GM12874 (cell line): ENCODE measurements around the gene PPP3R1.

Experiments used
- TF ChIP-seq, protein P1 (sequence below): IDR thresholded peaks from 2 replicates; pipeline ENCODE4 v1.5.1; 2011; ENCODE audit warnings: low read depth, mild to moderate bottlenecking, control low read depth, low read length, moderate library complexity; ENCODE audit not compliant: insufficient read depth

Gene PPP3R1, protein sequence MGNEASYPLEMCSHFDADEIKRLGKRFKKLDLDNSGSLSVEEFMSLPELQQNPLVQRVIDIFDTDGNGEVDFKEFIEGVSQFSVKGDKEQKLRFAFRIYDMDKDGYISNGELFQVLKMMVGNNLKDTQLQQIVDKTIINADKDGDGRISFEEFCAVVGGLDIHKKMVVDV

DNA sequence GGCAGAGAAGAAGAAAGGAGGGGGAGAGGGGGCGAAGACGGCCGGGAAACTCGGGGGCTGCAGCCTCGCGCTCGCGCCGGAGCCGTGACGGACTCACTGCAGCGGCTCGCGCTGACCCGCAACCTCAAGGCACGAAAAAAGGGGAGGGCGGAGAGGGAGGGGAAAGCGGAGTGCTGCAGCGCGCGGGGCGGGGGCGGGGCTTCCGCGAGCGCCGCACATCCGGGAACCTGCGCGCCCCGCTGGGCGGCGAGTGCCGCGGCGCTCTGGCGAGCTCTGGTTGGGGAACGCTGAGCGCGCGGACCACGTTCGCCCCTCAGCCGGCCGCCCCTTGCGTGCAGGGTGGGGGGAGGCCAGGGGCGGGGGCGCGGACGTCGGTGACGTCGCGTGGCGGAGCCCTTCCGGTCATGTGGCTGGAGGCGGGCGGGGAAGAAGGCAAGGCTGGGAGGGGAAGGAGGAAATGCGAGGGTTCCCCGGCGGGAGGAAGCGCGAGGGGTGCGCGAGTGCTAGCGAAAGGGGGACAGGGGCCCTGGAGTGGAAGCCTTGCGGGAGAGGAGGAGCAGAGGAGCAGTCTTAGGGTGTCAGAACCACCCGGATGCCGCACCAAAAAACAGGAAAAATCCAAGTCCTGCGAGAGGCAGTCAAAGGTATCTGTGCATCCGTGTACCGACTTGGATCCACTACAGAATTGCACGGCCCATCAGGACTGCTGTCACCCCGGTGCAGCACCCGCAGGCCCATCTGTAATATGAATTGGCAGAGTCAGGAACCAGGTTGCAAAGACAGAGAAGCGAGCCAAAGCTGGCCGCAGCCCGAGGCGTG is at the start of gene PPP3R1:
PPP3R1 (minus strand) TSS at position 133 of the 819 bp plus-strand sequence. CDS start 405 bp downstream, outside the sequence.
- TF ChIP-seq, protein P1, sequence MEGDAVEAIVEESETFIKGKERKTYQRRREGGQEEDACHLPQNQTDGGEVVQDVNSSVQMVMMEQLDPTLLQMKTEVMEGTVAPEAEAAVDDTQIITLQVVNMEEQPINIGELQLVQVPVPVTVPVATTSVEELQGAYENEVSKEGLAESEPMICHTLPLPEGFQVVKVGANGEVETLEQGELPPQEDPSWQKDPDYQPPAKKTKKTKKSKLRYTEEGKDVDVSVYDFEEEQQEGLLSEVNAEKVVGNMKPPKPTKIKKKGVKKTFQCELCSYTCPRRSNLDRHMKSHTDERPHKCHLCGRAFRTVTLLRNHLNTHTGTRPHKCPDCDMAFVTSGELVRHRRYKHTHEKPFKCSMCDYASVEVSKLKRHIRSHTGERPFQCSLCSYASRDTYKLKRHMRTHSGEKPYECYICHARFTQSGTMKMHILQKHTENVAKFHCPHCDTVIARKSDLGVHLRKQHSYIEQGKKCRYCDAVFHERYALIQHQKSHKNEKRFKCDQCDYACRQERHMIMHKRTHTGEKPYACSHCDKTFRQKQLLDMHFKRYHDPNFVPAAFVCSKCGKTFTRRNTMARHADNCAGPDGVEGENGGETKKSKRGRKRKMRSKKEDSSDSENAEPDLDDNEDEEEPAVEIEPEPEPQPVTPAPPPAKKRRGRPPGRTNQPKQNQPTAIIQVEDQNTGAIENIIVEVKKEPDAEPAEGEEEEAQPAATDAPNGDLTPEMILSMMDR, result no peak

DNA sequence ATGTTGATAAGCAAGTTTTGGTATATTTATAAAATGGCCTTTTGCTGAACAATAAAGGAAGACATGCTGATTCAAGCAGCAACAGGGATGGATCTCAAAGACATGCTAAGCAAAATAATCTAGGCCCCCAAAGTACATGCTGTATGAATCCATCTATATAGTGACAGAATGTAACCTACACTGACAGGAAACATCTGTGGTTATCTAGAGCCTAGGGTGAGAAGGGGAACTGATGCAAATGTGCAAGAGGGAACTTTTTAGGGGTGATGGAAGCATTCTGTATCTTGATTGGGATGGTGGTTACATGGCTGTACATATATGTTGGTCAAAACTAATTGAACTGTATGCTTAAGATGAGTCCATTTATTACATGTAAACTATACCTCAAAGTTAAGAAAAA is 43.2 kb upstream of the PPP3R1 start:
- TF ChIP-seq, protein P1, result no peak

DNA sequence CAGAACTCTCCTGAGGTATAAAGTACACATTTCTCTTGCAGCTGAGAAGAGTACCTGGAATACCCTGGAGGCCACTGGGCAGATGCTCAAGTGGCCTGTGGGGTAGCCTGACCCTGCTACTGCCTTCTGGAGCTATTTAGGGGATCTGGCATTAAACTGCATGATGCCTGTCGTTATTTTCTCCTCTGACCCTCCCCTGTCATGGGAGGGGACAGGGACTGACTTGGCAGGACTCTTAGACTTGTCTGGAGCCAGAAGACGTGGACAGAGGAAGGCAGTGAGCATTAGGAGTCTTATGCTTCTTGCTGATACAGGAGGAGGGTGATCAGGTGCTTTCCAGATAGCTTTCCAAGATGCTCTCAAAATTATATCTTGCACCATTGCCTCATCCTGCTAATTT is 42.6 kb upstream of the PPP3R1 start:
- TF ChIP-seq, protein P1, result no peak

DNA sequence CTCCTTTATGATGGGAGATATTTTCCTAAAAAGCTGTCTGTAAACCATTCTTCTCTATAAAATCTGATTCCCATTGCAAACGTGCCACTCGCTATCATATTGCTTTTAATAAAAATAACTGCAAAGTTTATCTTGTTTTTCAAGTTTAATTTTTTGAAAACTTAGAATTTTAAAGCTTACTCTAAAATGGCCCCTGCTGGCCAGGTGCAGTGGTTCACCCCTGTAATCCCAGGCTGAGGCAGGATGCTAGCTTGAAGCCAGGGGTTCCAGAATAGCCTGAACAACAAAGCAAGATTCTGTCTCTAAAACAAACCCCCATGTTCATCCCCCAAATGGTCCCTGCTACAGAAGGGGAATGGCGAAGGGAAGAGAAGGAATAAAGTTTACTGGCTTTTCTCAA is 41.9 kb upstream of the PPP3R1 start:
- TF ChIP-seq, protein P1, result no peak

DNA sequence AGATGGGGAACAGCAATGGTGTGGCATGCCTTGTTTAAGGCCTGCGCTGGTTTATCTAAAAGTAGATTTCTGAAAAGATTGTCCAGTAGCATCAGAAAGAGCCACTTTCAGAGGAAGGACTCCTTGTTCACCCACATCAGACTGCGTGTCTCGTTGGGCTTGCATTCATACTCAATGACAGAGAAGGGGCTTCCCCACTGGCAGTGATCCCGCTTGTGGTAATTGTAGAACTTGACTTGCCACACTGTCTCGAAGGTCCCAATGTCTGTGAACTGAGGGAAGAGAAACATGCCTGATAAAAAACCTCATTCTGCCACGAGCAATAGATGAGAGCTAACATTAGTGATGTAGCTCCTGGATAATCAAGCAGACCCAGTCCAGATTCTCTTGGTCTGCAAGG is 41.4 kb upstream of the PPP3R1 start:
- TF ChIP-seq, protein P1, result no peak

DNA sequence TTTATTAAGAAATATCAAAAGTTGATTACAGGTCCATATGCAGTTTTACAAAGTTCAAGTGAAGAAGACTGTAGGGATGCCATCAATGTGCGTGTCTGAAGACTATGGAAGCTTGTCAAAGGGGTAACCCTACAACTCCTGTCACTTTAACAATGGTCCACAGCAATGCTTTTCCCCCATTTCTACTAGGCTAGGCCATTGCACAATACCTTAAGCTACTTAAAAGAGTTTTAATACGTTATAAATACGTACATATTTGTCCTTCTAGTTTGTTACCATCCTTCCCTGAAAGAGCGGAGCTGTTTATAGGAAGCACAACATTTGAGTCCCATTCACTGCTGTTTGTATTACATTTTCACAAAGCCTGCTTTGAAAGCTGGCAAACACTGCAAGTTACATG is 40.7 kb upstream of the PPP3R1 start:
- TF ChIP-seq, protein P1, result no peak

DNA sequence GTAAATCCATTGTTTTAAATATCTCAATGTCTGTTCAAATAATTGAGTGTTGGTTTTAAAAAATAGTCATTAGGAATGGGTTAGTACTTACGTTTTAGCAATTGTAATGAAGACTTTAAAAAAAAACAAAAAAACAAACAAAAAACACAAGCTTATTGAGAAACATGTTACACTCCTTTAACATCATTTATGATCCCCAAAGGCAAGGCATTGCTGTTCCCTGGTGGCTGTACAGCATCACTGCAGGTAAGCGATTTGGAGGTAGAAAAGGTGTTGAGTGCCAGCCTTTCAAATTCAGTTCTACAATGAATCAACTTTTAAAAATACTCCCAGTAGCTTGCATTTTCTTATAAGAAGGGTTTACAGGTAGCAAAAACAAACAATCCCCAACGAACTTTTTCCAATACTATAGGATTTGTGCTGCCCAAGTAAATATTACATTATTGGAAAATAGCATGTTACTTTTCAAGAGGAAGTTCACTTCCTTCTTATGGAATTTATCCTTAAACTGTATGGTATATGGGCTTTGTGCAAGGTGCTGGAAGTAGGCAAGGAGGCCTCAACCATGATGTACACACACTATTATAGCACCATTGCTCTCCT is 39.9 kb upstream of the PPP3R1 start:
- TF ChIP-seq, protein P1, result peak; percentile 81
